GM13977 (cell line): ENCODE data around the gene ARHGEF19.
"Not testable (repeated sequence)": the region's sequence is repeated elsewhere in the genome, so short reads cannot be mapped to it uniquely, and the experiment has no call there.

Experiments
- DNase-seq: peaks from one replicate; pipeline ENCODE4 v3.0.0; 2012; ENCODE audit warnings: low spot score
- CTCF ChIP-seq: IDR thresholded peaks from 2 replicates; pipeline ENCODE4 v1.5.1; 2012; ENCODE audit warnings: mild to moderate bottlenecking, control low read depth; ENCODE audit not compliant: insufficient read depth; ENCODE audit errors: extremely low read depth, missing control alignments
- in situ Hi-C: fragments of 300-500 bp; cut with MboI; formaldehyde crosslinking; loops from one replicate; pipeline ENCODE4 v1.12.0; 2022; ENCODE audit warnings: low sequenced_read_pairs, low pct_unique_long_range_greater_than_20kb, mixed read lengths, inconsistent platforms; ENCODE audit not compliant: unreplicated experiment

The ARHGEF19 gene

GRCh38 chr1:16248603-16249516, 36.4 kb upstream of the ARHGEF19 start:
- TF ChIP-seq CTCF = no peak
- DNase-seq = peak; percentile 71
- in situ Hi-C loops = loop anchor here (25.0 kb wide), 1 partner anchor 363 kb away; the partner anchor contains the start of gene NBPF1

- no peak for TF ChIP-seq CTCF
- in situ Hi-C loops = loop anchor here (25.0 kb wide), 1 partner anchor 364 kb away; the partner anchor contains the start of gene NBPF1
- DNase-seq = no peak
These were observed 35.6 kb upstream of the ARHGEF19 start for GRCh38 chr1:16248007-16248436.

- DNase-seq = no peak
- TF ChIP-seq CTCF = no peak
- in situ Hi-C loops = loop anchor here (25.0 kb wide), 1 partner anchor 365 kb away; the partner anchor contains the start of gene NBPF1
These were observed 35.0 kb upstream of the ARHGEF19 start for GRCh38 chr1:16247441-16247840.

GRCh38 chr1:16246961-16247360, 34.5 kb upstream of the ARHGEF19 start:
- DNase-seq = no peak
- no peak for TF ChIP-seq CTCF
- in situ Hi-C loops = loop anchor here (25.0 kb wide), 1 partner anchor 365 kb away; the partner anchor contains the start of gene NBPF1

GRCh38 chr1:16246239-16246638, 33.8 kb upstream of the ARHGEF19 start:
- DNase-seq = not testable (repeated sequence)
- in situ Hi-C loops = loop anchor here (25.0 kb wide), 1 partner anchor 366 kb away; the partner anchor contains the start of gene NBPF1

- in situ Hi-C loops = loop anchor here (25.0 kb wide), 1 partner anchor 367 kb away; the partner anchor contains the start of gene NBPF1
- TF ChIP-seq CTCF = no peak
- no peak for DNase-seq
These were observed 33.2 kb upstream of the ARHGEF19 start for GRCh38 chr1:16245476-16246196.
